HCT116 (cell line): ENCODE results near the gene OPTN. TPM values are rescaled to one million over a fixed set of nuclear protein-coding genes. Genes with fewer than 3 reads are reported as not detected.

Experiments used
- ATAC-seq: fragments of 200-7000 bp; cut with Tn5 transposase; 2 replicates; pipeline ENCODE4 v1.9.1; 2020; ENCODE audit warnings: mild to moderate bottlenecking, moderate library complexity
- BruUV-seq: library from RNA; stranded (reverse); fragments of 400-500 nt; replicated peaks from 2 replicates; lab custom pipeline; 2021; lab: Mats Ljungman, UMichigan
- CTCF ChIA-PET: fragments of 300-600 bp; sonication (Branson Sonifier 250); formaldehyde crosslinking; loops from one replicate; lab custom pipeline; 2021; ENCODE audit warnings: antibody characterized with exemption; lab: Charles Lee
- POLR2A ChIA-PET: fragments of 300-600, 350-600 bp; sonication (Branson Sonifier 250); formaldehyde crosslinking; loops from one replicate; lab custom pipeline; 2021; ENCODE audit warnings: antibody characterized with exemption; lab: Charles Lee
- RAD21 ChIA-PET, 2 experiments: fragments of 300-600 bp; sonication (Branson Sonifier 250); formaldehyde crosslinking; loops; one replicate each; lab custom pipeline; 2023; ENCODE audit warnings: low total read pairs in 2 of 2; ENCODE audit not compliant: uncharacterized antibody in 2 of 2, unreplicated experiment in 2 of 2, low non-redundant PET in 1 of 2; lab: Charles Lee
- DNase-seq: peaks from one replicate; pipeline ENCODE4 v3.0.0-alpha.2; 2010; ENCODE audit warnings: low read depth, low spot score
- H2AFZ ChIP-seq: fragments of 200-600 bp; shearing (Covaris generic), sonication (generic); 2 replicates; pipeline ENCODE4 v1.6.1; 2017; ENCODE audit warnings: low read depth, mixed run types, mixed read lengths, antibody characterized with exemption, low read length; ENCODE audit not compliant: poor library complexity, severe bottlenecking
- H3K27ac ChIP-seq: 2 replicates; pipeline ENCODE4 v1.5.1; 2012; ENCODE audit warnings: low read depth, low read length
- H3K27me3 ChIP-seq: fragments of 200-600 bp; sonication (generic); 2 replicates; pipeline ENCODE4 v1.6.1; 2016; ENCODE audit warnings: mixed run types, low read length, mixed read lengths; ENCODE audit not compliant: insufficient read depth
- H3K36me3 ChIP-seq, 2 experiments: fragments of 200-500 bp in 1 of 2; fragments of 200-600 bp in 1 of 2; sonication (Bioruptor generic) in 1 of 2; sonication (generic) in 1 of 2; 2 replicates each; pipeline versions ENCODE4 v1.5.1 to v1.6.1; 2014 to 2016; ENCODE audit warnings: low read length in 2 of 2, inconsistent platforms in 1 of 2, mixed read lengths in 1 of 2, mixed run types in 1 of 2; ENCODE audit not compliant: insufficient read depth in 2 of 2, control insufficient read depth in 1 of 2
- H3K4me1 ChIP-seq, 2 experiments: fragments of 200-600 bp in 1 of 2; sonication (generic) in 1 of 2; 2 replicates each; pipeline versions ENCODE4 v1.5.1 to v1.6.1; 2012 to 2017; ENCODE audit warnings: low read length in 2 of 2, inconsistent platforms in 1 of 2, mild to moderate bottlenecking in 1 of 2, mixed read lengths in 1 of 2, mixed run types in 1 of 2, moderate library complexity in 1 of 2; ENCODE audit not compliant: insufficient read depth in 2 of 2, control insufficient read depth in 1 of 2
- H3K4me2 ChIP-seq: fragments of 200-600 bp; sonication (generic); 2 replicates; pipeline ENCODE4 v1.6.1; 2017; ENCODE audit warnings: mixed run types, low read length, mixed read lengths
- H3K4me3 ChIP-seq, 2 experiments: fragments of 200-600 bp in 1 of 2; sonication (generic) in 1 of 2; replicated peaks in 1 of 2; 2 replicates each; pipeline ENCODE4 v1.5.1; 2011 to 2016; ENCODE audit warnings: low read length in 2 of 2, control low read depth in 1 of 2, low read depth in 1 of 2, mild to moderate bottlenecking in 1 of 2, mixed read lengths in 1 of 2, mixed run types in 1 of 2
- H3K79me2 ChIP-seq: fragments of 200-600 bp; sonication (generic); 2 replicates; pipeline ENCODE4 v1.6.1; 2017; ENCODE audit warnings: mild to moderate bottlenecking, mixed run types, low read length, moderate library complexity, mixed read lengths; ENCODE audit not compliant: insufficient read depth
- H3K9ac ChIP-seq: fragments of 200-600 bp; sonication (generic); 2 replicates; pipeline ENCODE4 v1.6.1; 2016; ENCODE audit warnings: low read length, mixed read lengths
- H3K9me2 ChIP-seq: fragments of 200-600 bp; sonication (generic), shearing (Covaris generic); 2 replicates; pipeline ENCODE4 v1.6.1; 2017; ENCODE audit warnings: mixed run types, mild to moderate bottlenecking, moderate library complexity; ENCODE audit not compliant: insufficient read depth
- H3K9me3 ChIP-seq, 2 experiments: fragments of 200-500 bp in 1 of 2; fragments of 200-600 bp in 1 of 2; sonication (Bioruptor generic) in 1 of 2; sonication (generic) in 1 of 2; 2 replicates each; pipeline ENCODE4 v1.6.1; 2014 to 2017; ENCODE audit warnings: low read length in 2 of 2, mixed read lengths in 2 of 2, inconsistent platforms in 1 of 2, low read depth in 1 of 2, mild to moderate bottlenecking in 1 of 2, mixed run types in 1 of 2, moderate library complexity in 1 of 2; ENCODE audit not compliant: control insufficient read depth in 1 of 2, insufficient read depth in 1 of 2
- H4K20me1 ChIP-seq: fragments of 200-600 bp; sonication (generic), shearing (Covaris generic); 2 replicates; pipeline ENCODE4 v1.6.1; 2017; ENCODE audit warnings: mixed run types, mild to moderate bottlenecking, moderate library complexity; ENCODE audit not compliant: insufficient read depth
- CBX3 ChIP-seq: IDR thresholded peaks from 2 replicates; pipeline ENCODE4 v1.6.1; 2012; ENCODE audit warnings: low read depth
- ELF1 ChIP-seq: IDR thresholded peaks from 2 replicates; pipeline ENCODE4 v1.6.1; 2012; ENCODE audit warnings: low read depth, borderline replicate concordance
- POLR2A ChIP-seq: IDR thresholded peaks from 2 replicates; pipeline ENCODE4 v1.7.0; 2011; ENCODE audit warnings: borderline replicate concordance; ENCODE audit not compliant: insufficient read depth, insufficient read length; ENCODE audit errors: extremely low read depth
- POLR2AphosphoS5 ChIP-seq: IDR thresholded peaks from 2 replicates; pipeline ENCODE4 v1.6.1; 2011; ENCODE audit warnings: mild to moderate bottlenecking, low read depth, low read length, moderate library complexity
- REST ChIP-seq: IDR thresholded peaks from 2 replicates; pipeline ENCODE4 v1.6.1; 2012; ENCODE audit warnings: low read depth
- SIN3A ChIP-seq: IDR thresholded peaks from 2 replicates; pipeline ENCODE4 v1.6.1; 2012; ENCODE audit warnings: low read depth
- TCF7L2 ChIP-seq: IDR thresholded peaks from 2 replicates; pipeline ENCODE4 v1.7.0; 2011; ENCODE audit warnings: borderline replicate concordance, inconsistent platforms; ENCODE audit not compliant: insufficient read depth, insufficient read length; ENCODE audit errors: extremely low read depth
- ZNF274 ChIP-seq: fragments of 200-500 bp; sonication (Bioruptor generic); IDR thresholded peaks from 2 replicates; pipeline ENCODE4 v1.6.1; 2014; ENCODE audit warnings: mild to moderate bottlenecking, low read depth, low read length, inconsistent platforms
- intact Hi-C: fragments of 100-400 bp; cut with micrococcal nuclease; formaldehyde crosslinking; loops from 2 replicates; pipeline ENCODE4 v1.10.0; 2022
- total RNA-seq: library from RNA; stranded (reverse); gene quantifications from one replicate; pipeline ENCODE4 v1.2.1, GENCODE V29; 2021; ENCODE audit not compliant: unreplicated experiment
- TF ChIP-seq, protein P1 (sequence below): IDR thresholded peaks from 2 replicates; pipeline ENCODE4 v1.6.1; 2012
- TF ChIP-seq, protein P2 (sequence below): IDR thresholded peaks from 2 replicates; pipeline ENCODE4 v1.6.1; 2012
- TF ChIP-seq, protein P3 (sequence below), 3 experiments: fragments of 200-600 bp in 1 of 3; sonication (generic) in 1 of 3; IDR thresholded peaks in 2 of 3; conservative IDR thresholded peaks in 1 of 3; 2 replicates each; pipeline ENCODE4 v1.5.1; 2012 to 2017; ENCODE audit warnings: low read depth in 2 of 3, low read length in 2 of 3, antibody characterized with exemption in 1 of 3, borderline replicate concordance in 1 of 3, control low read depth in 1 of 3, mild to moderate bottlenecking in 1 of 3, mixed read lengths in 1 of 3, mixed run types in 1 of 3, moderate library complexity in 1 of 3; ENCODE audit not compliant: insufficient read depth in 1 of 3

OPTN gene
- total RNA-seq, 1 experiment from 2014 or later = 17.0 TPM

DNA sequence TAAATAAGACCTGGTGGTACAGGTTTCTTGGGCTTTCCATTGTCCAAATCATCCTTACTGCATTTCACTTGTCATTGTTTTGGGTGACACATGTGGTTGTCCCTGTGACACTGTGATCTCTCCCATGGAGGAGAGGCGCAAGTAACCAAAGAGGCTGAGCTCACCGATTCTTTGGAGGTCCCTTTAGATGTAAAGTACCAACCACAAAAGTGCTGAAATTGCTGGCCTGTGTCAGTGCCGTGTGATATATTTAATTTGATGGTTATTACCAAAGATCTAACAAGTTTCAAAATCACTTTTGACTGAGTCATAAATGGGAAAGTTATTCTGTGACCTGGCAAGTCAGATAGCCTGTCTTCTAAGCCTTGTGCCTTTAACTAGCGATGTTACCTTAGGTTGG, 80.8 kb downstream of the OPTN start:
- TF ChIP-seq TCF7L2 (no peak), POLR2A (no peak), ZNF274 (no peak), POLR2AphosphoS5 (no peak), CBX3 (no peak), SIN3A (no peak), ELF1 (no peak), REST (no peak)
- TF ChIP-seq, protein P1, sequence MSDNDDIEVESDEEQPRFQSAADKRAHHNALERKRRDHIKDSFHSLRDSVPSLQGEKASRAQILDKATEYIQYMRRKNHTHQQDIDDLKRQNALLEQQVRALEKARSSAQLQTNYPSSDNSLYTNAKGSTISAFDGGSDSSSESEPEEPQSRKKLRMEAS = no peak
- TF ChIP-seq, protein P2, sequence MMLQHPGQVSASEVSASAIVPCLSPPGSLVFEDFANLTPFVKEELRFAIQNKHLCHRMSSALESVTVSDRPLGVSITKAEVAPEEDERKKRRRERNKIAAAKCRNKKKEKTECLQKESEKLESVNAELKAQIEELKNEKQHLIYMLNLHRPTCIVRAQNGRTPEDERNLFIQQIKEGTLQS = no peak
- TF ChIP-seq, protein P3, sequence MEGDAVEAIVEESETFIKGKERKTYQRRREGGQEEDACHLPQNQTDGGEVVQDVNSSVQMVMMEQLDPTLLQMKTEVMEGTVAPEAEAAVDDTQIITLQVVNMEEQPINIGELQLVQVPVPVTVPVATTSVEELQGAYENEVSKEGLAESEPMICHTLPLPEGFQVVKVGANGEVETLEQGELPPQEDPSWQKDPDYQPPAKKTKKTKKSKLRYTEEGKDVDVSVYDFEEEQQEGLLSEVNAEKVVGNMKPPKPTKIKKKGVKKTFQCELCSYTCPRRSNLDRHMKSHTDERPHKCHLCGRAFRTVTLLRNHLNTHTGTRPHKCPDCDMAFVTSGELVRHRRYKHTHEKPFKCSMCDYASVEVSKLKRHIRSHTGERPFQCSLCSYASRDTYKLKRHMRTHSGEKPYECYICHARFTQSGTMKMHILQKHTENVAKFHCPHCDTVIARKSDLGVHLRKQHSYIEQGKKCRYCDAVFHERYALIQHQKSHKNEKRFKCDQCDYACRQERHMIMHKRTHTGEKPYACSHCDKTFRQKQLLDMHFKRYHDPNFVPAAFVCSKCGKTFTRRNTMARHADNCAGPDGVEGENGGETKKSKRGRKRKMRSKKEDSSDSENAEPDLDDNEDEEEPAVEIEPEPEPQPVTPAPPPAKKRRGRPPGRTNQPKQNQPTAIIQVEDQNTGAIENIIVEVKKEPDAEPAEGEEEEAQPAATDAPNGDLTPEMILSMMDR (IDR thresholded peaks at IDR 0.05 in 2 of 3, conservative IDR thresholded peaks at IDR 0.05 in 1 of 3; ENCODE audit: borderline replicate concordance in 1 of 3, insufficient read depth in 1 of 3, low read depth in 2 of 3, low read length in 2 of 3) = no peak
- no TSS peak for BruUV-seq
- Histone ChIP-seq H3K9ac (no peak overlapping the region), H3K79me2 (peaks cover 16% of the 10 kb centered on the region; the same call in 1 of the 2 replicates), H3K9me2 (no peaks in the 10 kb centered on the region), H3K27ac (no peak overlapping the region), H4K20me1 (peaks cover 5% of the 10 kb centered on the region; the same call in 1 of the 2 replicates), H3K27me3 (no peaks in the 10 kb centered on the region), H2AFZ (no peak overlapping the region), H3K4me3 (no peak overlapping the region), H3K4me1 (no peaks in the 10 kb centered on the region), H3K9me3 (no peaks in the 10 kb centered on the region), H3K36me3 (peaks cover 54 to 60% of the 10 kb centered on the region in 2 experiments), H3K4me2 (no peak overlapping the region)
- ChIA-PET POLR2A (no interaction called here), CTCF (no interaction called here), RAD21 (no interaction called here)
- intact Hi-C loops = no loop called here
- ATAC-seq (no peak), DNase-seq (no peak)
